HG03064 (cell line): ENCODE results near the gene GH1.
"Not testable (repeated sequence)": the region's sequence is repeated elsewhere in the genome, so short reads cannot be mapped to it uniquely, and the experiment has no call there.

Experiments used
- ATAC-seq: cut with Tn5 transposase; IDR thresholded peaks from one replicate; pipeline ENCODE4 v1.9.1; 2021; ENCODE audit warnings: low read depth; ENCODE audit not compliant: unreplicated experiment

The GH1 gene

GRCh38 chr17:63901971-63902370 lies 16.7 kb downstream of the GH1 start:
- ATAC-seq, result not testable (repeated sequence)

GRCh38 chr17:63898899-63899798 lies 19.5 kb downstream of the GH1 start:
- not testable (repeated sequence) for ATAC-seq

GRCh38 chr17:63896524-63897354 lies 21.9 kb downstream of the GH1 start, which contains the start of gene CSH1:
Gene CSH1, minus strand, starts transcription at chr17:63896574. Its CDS starts 63 bp downstream, at chr17:63896511.
- ATAC-seq, result not testable (repeated sequence)

GRCh38 chr17:63894821-63895220 lies 23.8 kb downstream of the GH1 start:
- not testable (repeated sequence) for ATAC-seq

GRCh38 chr17:63894021-63894420 lies 24.6 kb downstream of the GH1 start:
- ATAC-seq, result not testable (repeated sequence)

- not testable (repeated sequence) for ATAC-seq
Measured at GRCh38 chr17:63892316-63893037, 26.2 kb downstream of the GH1 start.

- ATAC-seq, result not testable (repeated sequence)
Measured at GRCh38 chr17:63889026-63889848, 29.4 kb downstream of the GH1 start.

GRCh38 chr17:63885119-63885518 lies 33.5 kb downstream of the GH1 start:
- ATAC-seq, result not testable (repeated sequence)

- ATAC-seq, result not testable (repeated sequence)
Measured at GRCh38 chr17:63882626-63883126, 36.0 kb downstream of the GH1 start.

- ATAC-seq, result no peak
Measured at GRCh38 chr17:63881935-63882601, 36.6 kb downstream of the GH1 start, which contains the start of gene GH2. Gene GH2, minus strand, starts transcription at chr17:63881944. Its CDS starts 143 bp downstream, at chr17:63881801.

GRCh38 chr17:63881337-63881736 lies 37.3 kb downstream of the GH1 start:
- ATAC-seq, result not testable (repeated sequence)

- no peak for ATAC-seq
Measured at GRCh38 chr17:63880706-63881105, 37.9 kb downstream of the GH1 start.

- ATAC-seq, result not testable (repeated sequence)
Measured at GRCh38 chr17:63878413-63878812, 40.2 kb downstream of the GH1 start.

- ATAC-seq, result not testable (repeated sequence)
Measured at GRCh38 chr17:63874693-63875092, 43.9 kb downstream of the GH1 start.

GRCh38 chr17:63874061-63874626 lies 44.5 kb downstream of the GH1 start:
- not testable (repeated sequence) for ATAC-seq

- ATAC-seq, result not testable (repeated sequence)
Measured at GRCh38 chr17:63873577-63873976, 45.1 kb downstream of the GH1 start, which contains the start of gene CSH2. Gene CSH2, minus strand, starts transcription at chr17:63873677. Its CDS starts 63 bp downstream, at chr17:63873614.

GRCh38 chr17:63871646-63872365 lies 46.8 kb downstream of the GH1 start:
- ATAC-seq, result not testable (repeated sequence)

- not testable (repeated sequence) for ATAC-seq
Measured at GRCh38 chr17:63870292-63870665, 48.4 kb downstream of the GH1 start.
